Adipocyte (in vitro differentiated cells): ENCODE results near the gene DBP.

ENCODE experiments used
- DNase-seq: peaks from one replicate; pipeline ENCODE4 v3.0.0-alpha.2; 2015; ENCODE audit warnings: low read depth
- H3K27me3 ChIP-seq: replicated peaks from 2 replicates; pipeline ENCODE4 v1.7.0; 2013; ENCODE audit warnings: mild to moderate bottlenecking, low read length, moderate library complexity; ENCODE audit not compliant: control insufficient read depth, insufficient read depth
- H3K36me3 ChIP-seq: 2 replicates; pipeline ENCODE4 v1.7.0; 2013; ENCODE audit warnings: low read length, mild to moderate bottlenecking, moderate library complexity; ENCODE audit not compliant: control insufficient read depth, insufficient read depth, severe bottlenecking
- H3K4me1 ChIP-seq: 2 replicates; pipeline ENCODE4 v1.7.0; 2013; ENCODE audit warnings: mild to moderate bottlenecking, low read length, moderate library complexity; ENCODE audit not compliant: control insufficient read depth, insufficient read depth
- H3K4me3 ChIP-seq: 2 replicates; pipeline ENCODE4 v1.7.0; 2013; ENCODE audit warnings: mild to moderate bottlenecking, low read length, moderate library complexity
- H3K9ac ChIP-seq: 2 replicates; pipeline ENCODE4 v1.7.0; 2013; ENCODE audit warnings: mild to moderate bottlenecking, low read length, moderate library complexity
- H3K9me3 ChIP-seq: 2 replicates; pipeline ENCODE4 v1.7.0; 2013; ENCODE audit warnings: mild to moderate bottlenecking, low read length, moderate library complexity; ENCODE audit not compliant: control insufficient read depth

DBP gene

DNA sequence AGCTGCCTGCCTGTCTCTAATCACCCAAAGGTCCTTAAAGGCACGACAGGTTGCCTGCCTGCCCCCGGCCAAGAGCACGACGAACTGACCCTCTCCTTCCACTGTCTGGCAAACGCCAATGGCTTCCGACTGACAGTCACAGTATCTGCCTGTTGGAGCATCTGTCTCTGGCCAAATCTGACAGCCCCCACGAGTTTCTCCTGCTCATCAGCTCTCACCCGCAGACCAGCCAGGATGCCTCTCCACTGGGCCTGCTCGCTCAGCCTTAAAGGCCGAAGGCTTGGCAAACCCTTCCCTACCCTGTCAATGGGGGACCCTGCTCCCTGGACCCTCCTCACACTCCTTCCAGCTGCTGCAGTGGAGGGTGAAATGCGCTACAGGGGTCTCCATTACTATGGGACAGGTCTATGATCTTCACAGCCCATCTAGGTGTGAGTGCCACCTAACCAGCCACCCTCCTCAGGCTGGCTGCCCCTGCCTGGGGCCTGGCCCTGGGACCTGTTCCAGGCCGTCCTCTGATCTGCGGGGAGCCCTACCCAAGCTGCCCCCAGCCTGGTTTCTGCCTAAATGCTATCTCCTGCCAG is 23.2 kb downstream of the DBP start:
- H3K9ac ChIP-seq = no peak overlapping the region
- H3K4me1 ChIP-seq = peaks cover 20% of the 10 kb centered on the region
- no peak for DNase-seq
- H3K36me3 ChIP-seq = peaks cover 30% of the 10 kb centered on the region
- no peak overlapping the region for H3K4me3 ChIP-seq
- H3K9me3 ChIP-seq = no peaks in the 10 kb centered on the region
- H3K27me3 ChIP-seq = no peaks in the 10 kb centered on the region

DNA sequence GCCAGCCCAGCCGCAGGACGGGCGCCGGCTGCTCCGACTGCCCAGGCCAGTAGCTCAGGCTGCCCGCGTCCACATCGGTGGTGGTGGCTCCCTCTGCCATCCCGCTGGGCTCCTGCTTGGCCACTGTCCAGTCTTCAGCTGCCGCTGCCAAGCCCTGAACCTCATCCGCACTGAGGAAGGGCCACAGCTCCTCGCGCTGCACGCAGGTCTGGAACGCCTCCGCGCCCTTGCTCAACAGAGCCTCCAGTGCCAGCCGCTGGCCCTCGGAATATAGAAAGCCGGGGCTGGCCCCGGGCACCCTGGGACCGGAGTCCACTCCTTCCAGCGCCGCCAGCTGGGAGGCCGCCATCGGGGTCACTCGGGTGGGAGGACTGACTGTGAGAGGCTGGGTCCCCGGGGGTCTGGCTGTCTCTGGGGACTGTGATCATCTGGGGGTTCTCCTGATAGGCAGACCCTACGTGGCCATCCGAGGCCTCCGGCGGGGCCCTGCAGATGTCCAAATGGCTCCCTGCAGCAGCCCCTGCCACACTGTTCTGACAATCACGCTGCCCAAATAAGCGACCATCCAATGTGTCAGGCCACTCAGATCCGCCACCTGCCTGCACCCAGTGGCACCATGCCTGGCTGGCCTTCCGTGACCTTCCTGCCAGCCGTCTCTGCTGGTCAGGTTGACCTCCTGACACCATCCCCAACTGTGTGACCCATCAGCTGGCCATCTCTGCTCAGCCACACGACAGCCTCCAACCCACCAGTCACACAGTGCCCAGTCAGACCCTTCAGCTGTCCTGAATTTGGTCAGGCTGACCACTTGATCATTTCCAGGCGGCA is 23.9 kb downstream of the DBP start:
- H3K9me3 ChIP-seq = no peaks in the 10 kb centered on the region
- H3K4me3 ChIP-seq = no peak overlapping the region
- H3K36me3 ChIP-seq = peaks cover 30% of the 10 kb centered on the region
- H3K9ac ChIP-seq = no peak overlapping the region
- peaks cover 20% of the 10 kb centered on the region for H3K4me1 ChIP-seq
- DNase-seq = no peak
- no peaks in the 10 kb centered on the region for H3K27me3 ChIP-seq

DNA sequence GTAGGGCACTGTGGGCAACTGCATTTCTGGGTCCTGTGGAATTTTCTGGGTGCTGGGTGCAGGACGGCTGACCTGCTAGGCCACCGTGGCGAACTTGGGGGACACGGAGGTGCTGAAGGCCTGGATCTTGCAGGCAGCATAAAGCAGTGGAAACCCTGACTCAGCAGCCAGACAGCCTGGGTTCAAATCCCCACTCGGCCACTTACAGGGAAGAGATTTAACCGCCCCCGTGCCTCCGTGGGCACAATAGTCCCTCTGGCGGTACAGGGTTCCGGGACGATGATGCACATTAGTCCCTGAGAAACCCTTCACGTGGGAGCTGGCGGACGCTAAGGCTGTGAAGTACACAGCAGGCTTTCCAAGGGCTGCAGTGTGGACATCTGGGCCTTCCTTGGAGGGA is 25.3 kb downstream of the DBP start:
- H3K4me1 ChIP-seq = peaks cover 6% of the 10 kb centered on the region
- H3K9me3 ChIP-seq = no peaks in the 10 kb centered on the region

DNA sequence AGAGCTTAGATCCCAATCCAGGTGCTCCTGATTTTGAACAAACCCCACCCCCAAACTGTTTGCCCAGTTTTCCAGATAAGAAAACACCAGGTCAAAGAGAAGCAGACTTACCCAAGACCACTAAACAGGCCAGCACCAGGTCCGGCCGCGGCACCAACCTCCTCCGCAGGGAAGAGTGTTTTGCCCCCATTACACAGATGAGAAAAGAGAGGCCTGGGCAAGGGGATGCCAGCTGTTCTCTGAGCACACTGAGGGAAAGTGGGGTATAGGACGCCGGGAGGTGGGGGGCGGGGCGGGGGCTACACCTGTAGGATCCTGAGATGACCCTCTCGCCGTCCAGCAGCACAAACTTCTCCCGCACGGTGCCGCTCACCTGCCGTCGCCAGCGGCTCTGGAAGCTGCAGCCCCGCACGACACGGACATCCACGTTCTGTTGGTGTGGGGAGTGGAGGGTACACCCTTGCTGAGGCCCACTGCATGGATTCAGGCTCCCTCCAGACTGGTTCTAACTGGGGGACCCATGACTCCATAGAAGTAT is 27.5 kb downstream of the DBP start:
- H3K9ac ChIP-seq = no peak overlapping the region
- no peak for DNase-seq
- no peaks in the 10 kb centered on the region for H3K9me3 ChIP-seq
- H3K27me3 ChIP-seq = no peaks in the 10 kb centered on the region
- no peak overlapping the region for H3K4me3 ChIP-seq
- H3K36me3 ChIP-seq = no peaks in the 10 kb centered on the region
- H3K4me1 ChIP-seq = no peaks in the 10 kb centered on the region

More for the DNA sequence above, 25.3 kb downstream of the DBP start:
- no peak overlapping the region for H3K4me3 ChIP-seq
- no peak overlapping the region for H3K9ac ChIP-seq
- H3K27me3 ChIP-seq = no peaks in the 10 kb centered on the region
- H3K36me3 ChIP-seq = peaks cover 22% of the 10 kb centered on the region
- no peak for DNase-seq

DNA sequence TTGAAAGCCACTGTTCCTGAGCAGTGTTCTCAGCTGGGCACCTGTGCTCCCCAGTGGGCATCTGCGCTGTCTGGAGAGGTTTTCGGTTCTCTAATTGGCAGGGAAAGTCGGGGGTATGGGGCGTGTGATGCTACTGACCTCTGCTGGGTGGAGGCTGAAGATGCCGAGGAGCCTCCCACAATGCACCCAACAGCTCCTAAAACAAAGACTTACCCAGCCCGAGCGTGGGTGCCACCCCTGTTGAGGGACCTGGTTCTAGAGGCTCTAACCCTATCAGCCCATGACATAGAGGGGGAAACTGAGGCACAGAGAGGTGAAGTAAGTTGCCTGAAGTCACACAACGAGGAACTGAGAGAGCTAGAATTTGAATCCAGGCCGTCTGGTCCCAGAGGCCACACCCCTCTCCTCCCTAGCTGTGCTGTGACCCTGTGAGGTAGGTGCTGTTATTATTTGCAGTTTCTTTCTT is 28.3 kb downstream of the DBP start:
- Histone ChIP-seq H3K4me3 (no peak overlapping the region), H3K9ac (no peak overlapping the region), H3K9me3 (no peaks in the 10 kb centered on the region), H3K27me3 (no peaks in the 10 kb centered on the region), H3K4me1 (no peaks in the 10 kb centered on the region), H3K36me3 (no peaks in the 10 kb centered on the region)
- DNase-seq = peak; percentile 40

DNA sequence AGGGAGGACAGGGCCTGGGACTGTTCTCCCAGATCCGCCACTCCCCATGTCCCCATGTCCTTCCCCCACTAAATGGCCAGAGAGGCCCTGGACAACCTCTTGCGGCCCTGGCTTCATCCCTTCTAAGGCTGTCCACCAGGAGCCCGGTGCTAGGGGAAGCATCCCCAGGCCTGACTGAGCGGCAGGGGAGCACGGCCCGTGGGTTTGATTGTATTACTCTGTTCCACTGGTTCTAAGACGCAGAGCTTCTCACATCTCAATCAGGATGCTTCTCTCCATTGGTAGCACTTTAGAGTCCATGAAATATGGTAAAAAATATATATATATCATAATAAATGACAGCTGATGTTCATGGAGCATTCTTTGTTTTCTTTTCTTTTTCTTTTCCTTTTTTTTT is 29.8 kb downstream of the DBP start:
- H3K27me3 ChIP-seq = peaks cover under 1% of the 10 kb centered on the region
- H3K4me1 ChIP-seq = no peaks in the 10 kb centered on the region
- no peaks in the 10 kb centered on the region for H3K9me3 ChIP-seq
- no peak overlapping the region for H3K9ac ChIP-seq
- no peak overlapping the region for H3K4me3 ChIP-seq
- DNase-seq = no peak
- H3K36me3 ChIP-seq = no peaks in the 10 kb centered on the region

DNA sequence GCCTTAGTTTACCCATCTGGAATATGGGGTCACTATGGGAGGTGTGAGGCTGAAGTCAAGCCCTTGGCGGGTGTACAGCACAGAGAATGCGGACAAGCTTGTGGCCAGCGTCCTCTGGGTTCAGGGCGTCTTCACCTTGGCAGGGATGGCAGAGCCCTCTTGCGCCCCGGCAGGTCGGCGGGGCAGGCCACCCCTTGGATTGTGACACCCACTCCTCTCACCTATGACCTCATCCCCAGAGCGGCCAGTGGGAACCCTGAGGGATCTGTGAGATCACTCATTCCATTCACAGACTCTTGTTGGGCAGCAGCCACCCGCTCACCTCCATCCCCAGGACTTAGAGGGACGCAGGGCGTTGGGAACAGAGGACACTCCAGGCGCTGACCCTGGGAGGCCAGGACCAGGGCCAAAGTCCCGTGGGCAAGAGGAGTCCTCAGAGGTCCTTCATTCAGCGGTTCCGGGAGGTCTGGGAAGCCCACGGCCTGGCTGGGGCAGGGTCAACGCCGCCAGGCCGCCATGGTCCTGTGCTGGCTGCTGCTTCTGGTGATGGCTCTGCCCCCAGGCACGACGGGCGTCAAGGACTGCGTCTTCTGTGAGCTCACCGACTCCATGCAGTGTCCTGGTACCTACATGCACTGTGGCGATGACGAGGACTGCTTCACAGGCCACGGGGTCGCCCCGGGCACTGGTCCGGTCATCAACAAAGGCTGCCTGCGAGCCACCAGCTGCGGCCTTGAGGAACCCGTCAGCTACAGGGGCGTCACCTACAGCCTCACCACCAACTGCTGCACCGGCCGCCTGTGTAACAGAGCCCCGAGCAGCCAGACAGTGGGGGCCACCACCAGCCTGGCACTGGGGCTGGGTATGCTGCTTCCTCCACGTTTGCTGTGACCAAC is 30.5 kb downstream of the DBP start, which contains the start of gene SPACA4:
SPACA4 (plus strand) TSS at position 280 of the 896 bp plus-strand sequence; CDS start at position 517, 237 bp downstream.
- no peaks in the 10 kb centered on the region for H3K36me3 ChIP-seq
- no peak for DNase-seq
- no peak within 1 kb of the TSS for H3K4me3 ChIP-seq
- no peaks in the 10 kb centered on the region for H3K4me1 ChIP-seq
- no peak within 1 kb of the TSS for H3K9ac ChIP-seq
- no peaks in the 10 kb centered on the region for H3K9me3 ChIP-seq
- H3K27me3 ChIP-seq = peaks cover 4% of the 10 kb centered on the region

DNA sequence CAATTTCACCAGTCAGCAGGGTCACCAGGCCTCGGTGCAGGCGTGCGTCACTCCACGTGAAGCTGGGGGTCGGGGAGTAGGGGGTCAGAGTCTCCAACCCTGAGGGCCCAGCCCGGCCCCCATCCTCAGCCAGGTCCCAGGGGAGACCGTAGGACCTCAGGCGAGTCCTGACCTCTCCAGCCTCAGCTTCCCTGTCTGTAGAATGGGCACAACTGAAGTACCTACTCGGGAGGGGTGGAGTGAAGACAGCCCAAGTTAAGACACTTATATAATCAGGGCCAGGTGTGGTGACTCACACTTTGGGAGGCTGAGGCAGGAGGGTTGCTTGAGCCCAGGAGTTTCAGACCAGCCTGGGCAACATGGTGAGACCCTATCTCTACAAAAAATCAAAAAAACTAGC is 33.3 kb downstream of the DBP start:
- H3K9me3 ChIP-seq = no peaks in the 10 kb centered on the region
- H3K9ac ChIP-seq = no peak overlapping the region
- H3K27me3 ChIP-seq = peaks cover 9% of the 10 kb centered on the region
- no peak overlapping the region for H3K4me3 ChIP-seq
- DNase-seq = no peak
- H3K36me3 ChIP-seq = no peaks in the 10 kb centered on the region
- H3K4me1 ChIP-seq = no peaks in the 10 kb centered on the region

DNA sequence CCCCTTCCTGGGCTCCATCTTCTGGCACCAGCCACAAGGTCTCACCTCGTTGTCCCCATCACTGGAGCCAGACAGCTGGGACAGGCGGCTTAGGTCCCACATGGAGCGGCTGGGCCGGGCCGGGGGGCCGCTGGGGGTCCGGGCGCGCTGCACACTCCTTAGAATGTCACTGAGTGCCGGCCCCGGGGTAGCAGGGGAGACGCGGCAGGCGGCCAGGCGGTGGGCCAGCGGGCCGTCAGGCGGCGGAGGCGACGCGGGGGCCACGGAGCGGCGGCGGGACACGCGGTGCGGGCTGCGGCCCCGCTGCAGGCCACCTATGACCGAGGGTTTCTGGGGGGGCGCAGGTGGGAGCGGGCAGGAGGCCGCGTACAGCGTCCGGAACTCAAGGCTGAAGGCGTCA is 33.7 kb downstream of the DBP start:
- Histone ChIP-seq H3K36me3 (no peaks in the 10 kb centered on the region), H3K4me3 (no peak overlapping the region), H3K4me1 (no peaks in the 10 kb centered on the region), H3K9ac (no peak overlapping the region), H3K27me3 (peaks cover 13% of the 10 kb centered on the region), H3K9me3 (no peaks in the 10 kb centered on the region)
- no peak for DNase-seq

DNA sequence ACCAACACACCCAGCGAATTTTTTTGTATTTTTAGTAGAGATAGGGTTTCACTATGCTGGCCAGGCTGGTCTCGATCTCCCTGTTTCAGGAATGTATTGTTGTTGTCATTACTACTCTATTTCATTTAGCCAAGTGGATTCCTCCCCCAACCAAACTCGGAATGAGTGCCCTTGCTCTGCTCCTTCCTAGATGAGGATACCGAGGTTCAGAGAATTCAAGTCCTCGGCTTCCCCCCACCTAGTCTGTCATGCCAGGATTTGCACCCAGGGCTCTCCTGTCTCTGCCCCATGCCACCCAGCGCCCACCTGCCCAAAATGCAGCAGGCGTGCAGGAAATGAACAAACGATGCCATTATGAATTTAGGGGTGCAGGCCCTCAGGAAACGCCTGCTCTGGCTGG is 34.2 kb downstream of the DBP start:
- H3K27me3 ChIP-seq = peaks cover 14% of the 10 kb centered on the region
- H3K4me3 ChIP-seq = no peak overlapping the region
- H3K9me3 ChIP-seq = no peaks in the 10 kb centered on the region
- no peak for DNase-seq
- no peak overlapping the region for H3K9ac ChIP-seq
- H3K4me1 ChIP-seq = no peaks in the 10 kb centered on the region
- no peaks in the 10 kb centered on the region for H3K36me3 ChIP-seq
